ENCODE results near the gene BTNL2.

BTNL2 gene, protein sequence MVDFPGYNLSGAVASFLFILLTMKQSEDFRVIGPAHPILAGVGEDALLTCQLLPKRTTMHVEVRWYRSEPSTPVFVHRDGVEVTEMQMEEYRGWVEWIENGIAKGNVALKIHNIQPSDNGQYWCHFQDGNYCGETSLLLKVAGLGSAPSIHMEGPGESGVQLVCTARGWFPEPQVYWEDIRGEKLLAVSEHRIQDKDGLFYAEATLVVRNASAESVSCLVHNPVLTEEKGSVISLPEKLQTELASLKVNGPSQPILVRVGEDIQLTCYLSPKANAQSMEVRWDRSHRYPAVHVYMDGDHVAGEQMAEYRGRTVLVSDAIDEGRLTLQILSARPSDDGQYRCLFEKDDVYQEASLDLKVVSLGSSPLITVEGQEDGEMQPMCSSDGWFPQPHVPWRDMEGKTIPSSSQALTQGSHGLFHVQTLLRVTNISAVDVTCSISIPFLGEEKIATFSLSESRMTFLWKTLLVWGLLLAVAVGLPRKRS

DNA sequence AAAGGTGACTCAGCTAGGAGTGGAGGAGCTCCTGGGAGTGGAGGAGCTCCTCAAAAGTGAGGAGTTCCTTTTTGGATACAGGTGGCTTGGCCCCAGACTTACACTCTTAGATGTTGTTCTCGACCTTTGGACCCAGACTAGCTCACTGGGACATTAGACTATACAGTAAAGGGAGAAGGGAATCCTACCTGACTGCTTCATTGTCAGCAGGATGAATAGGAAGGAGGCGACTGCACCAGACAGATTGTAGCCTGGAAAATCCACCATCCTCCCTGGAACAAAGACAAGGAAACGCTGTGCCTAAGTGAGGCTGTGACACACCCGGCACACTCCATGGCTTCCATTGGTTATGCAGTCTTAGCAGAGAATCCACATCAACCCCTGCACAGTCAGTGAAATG lies at the start of gene BTNL2:
Gene BTNL2 (minus strand): TSS at position 325 of the 400 bp plus-strand sequence. CDS start 58 bp downstream, at position 267.
- H3K4me3 ChIP-seq (ENCODE audit: low read length): no peak within 1 kb of the TSS
- DNase-seq (ENCODE audit: low read depth): no peak
- TF ChIP-seq, protein P1, sequence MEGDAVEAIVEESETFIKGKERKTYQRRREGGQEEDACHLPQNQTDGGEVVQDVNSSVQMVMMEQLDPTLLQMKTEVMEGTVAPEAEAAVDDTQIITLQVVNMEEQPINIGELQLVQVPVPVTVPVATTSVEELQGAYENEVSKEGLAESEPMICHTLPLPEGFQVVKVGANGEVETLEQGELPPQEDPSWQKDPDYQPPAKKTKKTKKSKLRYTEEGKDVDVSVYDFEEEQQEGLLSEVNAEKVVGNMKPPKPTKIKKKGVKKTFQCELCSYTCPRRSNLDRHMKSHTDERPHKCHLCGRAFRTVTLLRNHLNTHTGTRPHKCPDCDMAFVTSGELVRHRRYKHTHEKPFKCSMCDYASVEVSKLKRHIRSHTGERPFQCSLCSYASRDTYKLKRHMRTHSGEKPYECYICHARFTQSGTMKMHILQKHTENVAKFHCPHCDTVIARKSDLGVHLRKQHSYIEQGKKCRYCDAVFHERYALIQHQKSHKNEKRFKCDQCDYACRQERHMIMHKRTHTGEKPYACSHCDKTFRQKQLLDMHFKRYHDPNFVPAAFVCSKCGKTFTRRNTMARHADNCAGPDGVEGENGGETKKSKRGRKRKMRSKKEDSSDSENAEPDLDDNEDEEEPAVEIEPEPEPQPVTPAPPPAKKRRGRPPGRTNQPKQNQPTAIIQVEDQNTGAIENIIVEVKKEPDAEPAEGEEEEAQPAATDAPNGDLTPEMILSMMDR (conservative IDR thresholded peaks at IDR 0.05; ENCODE audit: low read depth, low read length): no peak

DNA sequence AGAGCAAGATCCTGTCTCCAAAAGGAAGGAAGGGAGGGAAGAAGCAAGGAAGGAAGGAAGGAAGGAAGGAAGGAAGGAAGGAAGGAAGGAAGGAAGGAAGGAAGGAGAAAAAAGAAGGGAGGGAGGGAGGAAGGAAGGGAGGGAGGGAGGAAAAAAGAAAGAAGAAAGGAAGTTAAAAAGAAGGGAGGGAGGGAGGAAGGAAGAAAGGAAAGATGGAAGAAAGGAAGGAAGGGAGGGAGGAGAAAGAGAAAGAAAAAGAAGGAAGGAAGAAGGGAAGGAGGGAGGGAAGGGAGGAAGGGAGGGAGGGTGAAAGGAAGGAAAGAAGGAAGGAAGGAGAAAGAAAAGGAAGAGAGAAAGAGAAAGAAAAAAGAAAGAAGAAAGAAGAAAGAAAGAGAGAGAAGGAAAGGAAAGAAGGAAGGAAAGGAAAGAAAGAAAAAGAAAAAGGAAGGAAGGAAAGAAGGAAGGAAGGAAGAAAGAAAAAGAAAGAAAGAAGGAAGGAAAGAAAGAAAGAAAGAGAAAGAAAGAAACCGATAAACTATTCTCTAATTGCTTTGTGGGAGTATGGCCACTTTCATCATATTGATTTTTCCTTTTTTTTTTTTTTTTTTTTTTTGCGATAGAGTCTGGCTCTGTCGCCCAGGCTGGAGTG lies 42.2 kb upstream of the BTNL2 start:
- no peak for DNase-seq (ENCODE audit: low read depth)
- no peak overlapping the region for H3K4me3 ChIP-seq (ENCODE audit: low read length)
- TF ChIP-seq, protein P1 (conservative IDR thresholded peaks at IDR 0.05; ENCODE audit: low read depth, low read length): no peak

DNA sequence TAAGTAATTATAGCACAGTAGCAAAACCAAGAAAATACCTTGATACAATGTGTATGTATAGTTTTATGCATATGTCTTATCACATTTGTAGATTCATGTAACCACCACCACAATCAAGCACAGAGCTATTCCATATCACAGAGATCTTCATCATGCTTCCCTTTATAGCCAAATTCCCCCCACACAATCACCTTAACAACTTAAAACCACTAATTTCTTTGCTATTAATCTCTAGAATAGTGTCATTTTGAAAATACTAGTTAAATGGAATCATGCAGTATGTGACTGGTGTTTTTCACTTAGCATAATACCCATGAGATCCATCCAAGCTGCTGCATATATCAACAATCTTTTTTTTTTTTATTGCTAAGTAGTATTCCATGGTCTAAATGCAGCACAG lies 41.0 kb upstream of the BTNL2 start:
- TF ChIP-seq, protein P1 (conservative IDR thresholded peaks at IDR 0.05; ENCODE audit: low read depth, low read length): no peak
- DNase-seq (ENCODE audit: low read depth): no peak
- no peak overlapping the region for H3K4me3 ChIP-seq (ENCODE audit: low read length)

DNA sequence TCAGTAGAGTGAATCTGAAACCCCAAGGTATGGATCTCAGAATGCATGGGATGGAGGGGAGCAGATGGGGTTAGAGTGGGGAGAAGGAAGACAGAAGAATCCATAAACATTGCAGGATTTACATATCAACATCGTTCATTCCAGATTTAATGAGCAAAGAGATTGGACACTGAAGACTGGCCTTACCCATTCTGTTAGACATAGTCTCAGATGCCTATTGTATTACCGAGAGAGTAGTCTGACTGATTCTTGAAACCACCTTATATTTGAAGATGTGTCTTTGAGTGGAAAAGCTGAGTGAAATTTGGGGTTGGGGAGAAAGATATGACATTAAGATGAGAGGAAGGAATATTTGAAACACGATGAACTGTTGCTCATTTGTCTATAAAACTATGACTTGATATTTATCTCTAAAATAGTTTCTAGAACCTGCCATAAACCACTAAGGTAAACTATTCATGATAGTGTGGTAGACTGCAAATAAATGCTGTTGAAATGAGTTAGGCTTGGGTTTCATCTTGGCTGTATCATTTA lies 38.4 kb upstream of the BTNL2 start:
- no peak for DNase-seq (ENCODE audit: low read depth)
- TF ChIP-seq, protein P1 (conservative IDR thresholded peaks at IDR 0.05; ENCODE audit: low read depth, low read length): no peak
- no peak overlapping the region for H3K4me3 ChIP-seq (ENCODE audit: low read length)

DNA sequence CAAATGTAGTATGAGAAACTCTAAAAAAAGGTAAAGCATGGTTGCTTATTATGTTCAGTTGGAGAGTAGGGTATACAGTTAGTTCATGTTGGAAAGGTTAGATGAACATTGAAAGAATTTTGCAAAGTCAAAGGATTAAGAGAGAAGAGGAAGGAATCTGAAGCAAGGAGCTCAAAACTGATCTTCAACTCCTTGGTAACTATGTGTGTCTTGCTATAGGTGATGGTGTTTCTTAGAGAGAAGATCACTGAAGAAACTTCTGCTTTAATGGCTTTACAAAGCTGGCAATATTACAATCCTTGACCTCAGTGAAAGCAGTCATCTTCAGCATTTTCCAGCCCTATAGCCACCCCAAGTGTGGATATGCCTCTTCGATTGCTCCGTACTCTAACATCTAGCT lies 37.5 kb upstream of the BTNL2 start:
- no peak overlapping the region for H3K4me3 ChIP-seq (ENCODE audit: low read length)
- TF ChIP-seq, protein P1 (conservative IDR thresholded peaks at IDR 0.05; ENCODE audit: low read depth, low read length): no peak
- DNase-seq (ENCODE audit: low read depth): no peak

DNA sequence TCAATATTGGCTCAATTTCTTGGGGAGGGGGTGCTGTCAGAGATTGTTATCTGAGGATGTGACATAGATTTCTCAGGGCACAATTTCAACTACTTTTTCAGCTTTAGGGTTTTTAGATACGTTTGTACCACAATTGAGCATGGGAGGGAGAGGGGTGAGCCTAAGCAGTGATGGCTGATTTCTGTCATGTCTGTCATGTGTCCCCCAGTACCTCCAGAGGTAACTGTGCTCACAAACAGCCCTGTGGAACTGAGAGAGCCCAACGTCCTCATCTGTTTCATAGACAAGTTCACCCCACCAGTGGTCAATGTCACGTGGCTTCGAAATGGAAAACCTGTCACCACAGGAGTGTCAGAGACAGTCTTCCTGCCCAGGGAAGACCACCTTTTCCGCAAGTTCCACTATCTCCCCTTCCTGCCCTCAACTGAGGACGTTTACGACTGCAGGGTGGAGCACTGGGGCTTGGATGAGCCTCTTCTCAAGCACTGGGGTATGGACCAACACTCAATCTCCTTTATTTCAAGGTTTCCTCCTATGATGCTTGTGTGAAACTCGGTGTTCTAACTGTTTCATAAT lies 36.1 kb upstream of the BTNL2 start:
- no peak for DNase-seq (ENCODE audit: low read depth)
- TF ChIP-seq, protein P1 (conservative IDR thresholded peaks at IDR 0.05; ENCODE audit: low read depth, low read length): no peak
- no peak overlapping the region for H3K4me3 ChIP-seq (ENCODE audit: low read length)
